AG10803 (cell line): Measurements from ENCODE around the gene CORO7.

Source experiments
- DNase-seq: peaks from one replicate; pipeline ENCODE4 v3.0.0; 2010; ENCODE audit warnings: low read depth
- H3K4me3 ChIP-seq: 2 replicates; pipeline ENCODE4 v1.5.1; 2011; ENCODE audit warnings: mild to moderate bottlenecking, low read length, control low read depth
- TF ChIP-seq, protein P1 (sequence below): conservative IDR thresholded peaks from 2 replicates; pipeline ENCODE4 v1.5.1; 2011; ENCODE audit warnings: mild to moderate bottlenecking, low read length, control low read depth, inconsistent platforms

CORO7 gene

DNA sequence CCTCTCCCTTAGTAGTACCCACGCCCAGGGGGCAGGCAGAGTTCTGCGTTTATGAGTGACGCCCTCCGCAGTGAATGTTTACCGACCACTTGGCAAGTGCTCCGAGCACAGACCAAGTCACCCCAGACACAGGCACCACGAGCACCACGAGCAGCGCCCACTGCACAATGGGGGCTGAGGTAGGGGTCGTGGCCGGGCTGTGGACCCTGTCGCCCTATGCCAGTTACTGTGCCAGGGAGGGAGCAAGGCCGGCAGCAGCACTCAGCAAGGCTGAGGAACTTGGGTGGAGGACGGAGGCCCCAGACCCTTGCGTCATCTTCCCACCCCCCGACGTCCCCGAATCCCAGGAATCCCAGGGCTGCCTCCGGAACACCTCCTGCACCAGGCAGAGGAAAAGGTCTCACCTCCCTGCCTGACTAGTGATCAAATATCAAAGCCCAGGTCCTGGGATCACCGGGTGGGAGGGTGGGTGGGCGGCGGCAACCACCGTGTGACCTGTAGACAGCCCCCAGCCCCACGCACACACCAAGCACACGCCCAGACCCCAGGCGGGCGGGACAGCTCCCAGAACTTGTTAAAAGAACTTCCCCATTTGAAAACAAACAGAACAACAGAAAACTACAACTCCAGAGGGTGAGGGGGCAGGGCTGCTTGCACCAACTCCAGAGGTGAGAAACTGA lies 39.4 kb downstream of the CORO7 start:
- H3K4me3 ChIP-seq, result peak overlapping the region; percentile 62
- no peak for DNase-seq

DNA sequence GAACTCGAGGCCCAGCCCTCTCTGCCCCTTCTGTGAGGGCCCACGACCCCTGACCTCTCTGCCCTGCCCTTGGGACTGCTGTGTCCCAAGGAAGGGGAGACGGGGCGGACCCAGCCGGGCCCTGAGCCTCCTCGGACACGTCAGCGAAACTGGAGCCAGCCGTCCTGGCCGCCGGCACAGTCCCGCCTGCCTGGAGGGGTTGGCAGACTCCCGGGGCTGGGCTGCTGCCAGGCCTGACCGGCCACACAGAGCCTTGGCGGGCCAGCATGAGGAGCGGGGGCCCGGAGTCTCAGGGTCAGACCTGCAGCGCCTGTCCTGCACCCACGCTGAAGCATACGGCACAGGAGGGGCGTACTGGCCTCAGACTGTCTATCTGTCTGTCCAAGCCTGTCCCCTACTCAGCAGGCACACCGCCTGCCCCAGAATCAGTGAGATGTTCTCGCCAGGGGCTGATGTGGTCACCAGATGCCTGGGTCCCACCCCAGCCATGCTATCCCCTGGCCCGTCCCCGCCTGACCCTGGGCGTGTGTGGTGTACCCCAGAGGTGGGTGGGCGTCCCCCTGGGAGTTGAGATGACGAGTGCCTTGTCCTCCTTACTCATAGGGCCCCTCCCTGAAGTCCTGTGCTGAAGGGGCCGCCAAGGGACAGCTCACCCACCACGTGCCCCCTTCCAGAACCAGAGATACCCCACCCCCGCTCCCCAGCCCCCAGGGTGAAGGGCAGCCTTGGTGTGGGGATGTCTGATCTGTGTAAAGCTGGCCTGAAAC lies 40.1 kb downstream of the CORO7 start:
- peak overlapping the region; percentile 62 for H3K4me3 ChIP-seq
- TF ChIP-seq, protein P1, sequence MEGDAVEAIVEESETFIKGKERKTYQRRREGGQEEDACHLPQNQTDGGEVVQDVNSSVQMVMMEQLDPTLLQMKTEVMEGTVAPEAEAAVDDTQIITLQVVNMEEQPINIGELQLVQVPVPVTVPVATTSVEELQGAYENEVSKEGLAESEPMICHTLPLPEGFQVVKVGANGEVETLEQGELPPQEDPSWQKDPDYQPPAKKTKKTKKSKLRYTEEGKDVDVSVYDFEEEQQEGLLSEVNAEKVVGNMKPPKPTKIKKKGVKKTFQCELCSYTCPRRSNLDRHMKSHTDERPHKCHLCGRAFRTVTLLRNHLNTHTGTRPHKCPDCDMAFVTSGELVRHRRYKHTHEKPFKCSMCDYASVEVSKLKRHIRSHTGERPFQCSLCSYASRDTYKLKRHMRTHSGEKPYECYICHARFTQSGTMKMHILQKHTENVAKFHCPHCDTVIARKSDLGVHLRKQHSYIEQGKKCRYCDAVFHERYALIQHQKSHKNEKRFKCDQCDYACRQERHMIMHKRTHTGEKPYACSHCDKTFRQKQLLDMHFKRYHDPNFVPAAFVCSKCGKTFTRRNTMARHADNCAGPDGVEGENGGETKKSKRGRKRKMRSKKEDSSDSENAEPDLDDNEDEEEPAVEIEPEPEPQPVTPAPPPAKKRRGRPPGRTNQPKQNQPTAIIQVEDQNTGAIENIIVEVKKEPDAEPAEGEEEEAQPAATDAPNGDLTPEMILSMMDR, result no peak
- DNase-seq, result peak; percentile 92

More for the DNA sequence above, 39.4 kb downstream of the CORO7 start:
- TF ChIP-seq, protein P1, result no peak

- H3K4me3 ChIP-seq, result peak overlapping the region; percentile 62
- peak; percentile 68 for DNase-seq
Observed at GRCh38 chr16:4375717-4376116, 40.7 kb downstream of the CORO7 start.

DNA sequence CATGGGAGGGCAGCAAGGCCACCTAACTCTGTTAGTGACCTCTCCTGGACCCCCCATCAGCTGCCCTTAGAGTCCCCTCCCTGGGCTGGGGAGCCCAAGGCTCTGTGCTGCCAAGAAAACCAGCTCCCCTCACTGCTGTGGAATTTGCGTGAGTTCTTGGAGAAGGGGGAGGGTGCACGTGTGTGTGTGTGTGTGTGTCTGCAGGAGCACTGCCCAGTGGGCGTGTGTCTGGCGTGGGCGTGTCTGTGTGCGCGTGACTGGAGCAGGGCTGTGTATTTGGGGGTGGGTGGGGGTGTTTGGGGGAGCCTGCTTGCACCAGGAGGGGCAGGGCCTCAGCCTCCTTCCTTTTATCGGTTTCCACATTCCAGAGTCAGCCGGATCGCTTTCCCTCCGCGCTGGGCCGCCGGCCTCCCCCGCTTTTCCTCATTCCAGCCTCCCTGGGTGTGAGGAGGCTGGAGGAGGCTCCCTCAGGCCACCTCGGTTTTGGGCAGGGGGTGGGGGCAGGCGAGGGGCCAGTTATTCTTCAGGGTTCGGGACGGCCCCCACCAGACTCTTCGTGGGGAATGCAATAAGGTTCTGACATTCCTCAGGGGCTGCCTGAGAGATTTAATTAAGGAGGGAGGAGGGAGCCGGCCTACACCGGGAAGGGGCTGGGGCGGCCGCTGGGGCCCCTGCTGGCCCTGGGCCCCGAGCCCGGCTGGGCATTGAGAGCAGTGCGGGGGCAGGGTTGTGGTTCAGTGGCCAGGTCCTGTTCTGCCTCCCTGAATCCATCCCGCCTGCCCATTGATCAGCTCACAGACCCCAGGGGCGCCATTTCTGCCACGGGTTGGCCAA lies 42.3 kb downstream of the CORO7 start:
- TF ChIP-seq, protein P1, result no peak
- DNase-seq, result peak; percentile 99
- H3K4me3 ChIP-seq, result peak overlapping the region; percentile 99

More at GRCh38 chr16:4375717-4376116, 40.7 kb downstream of the CORO7 start:
- TF ChIP-seq, protein P1, result no peak

- DNase-seq, result no peak
- TF ChIP-seq, protein P1, result no peak
- H3K4me3 ChIP-seq, result peak overlapping the region; percentile 99
Observed at GRCh38 chr16:4373356-4373908, 43.0 kb downstream of the CORO7 start.

- peak overlapping the region; percentile 99 for H3K4me3 ChIP-seq
- peak; percentile 90 for DNase-seq
- TF ChIP-seq, protein P1, result no peak; the same call in 1 of the 2 replicates
Observed at GRCh38 chr16:4372578-4373355, 43.6 kb downstream of the CORO7 start.
